ENCODE results near the gene CLNK. TPM values are rescaled to one million over a fixed set of nuclear protein-coding genes. Genes with fewer than 3 reads are reported as not detected.

CLNK gene
- polyA plus RNA-seq, 2 of the 4 experiments (the other 2 are of a cell fraction) = not detected

DNA sequence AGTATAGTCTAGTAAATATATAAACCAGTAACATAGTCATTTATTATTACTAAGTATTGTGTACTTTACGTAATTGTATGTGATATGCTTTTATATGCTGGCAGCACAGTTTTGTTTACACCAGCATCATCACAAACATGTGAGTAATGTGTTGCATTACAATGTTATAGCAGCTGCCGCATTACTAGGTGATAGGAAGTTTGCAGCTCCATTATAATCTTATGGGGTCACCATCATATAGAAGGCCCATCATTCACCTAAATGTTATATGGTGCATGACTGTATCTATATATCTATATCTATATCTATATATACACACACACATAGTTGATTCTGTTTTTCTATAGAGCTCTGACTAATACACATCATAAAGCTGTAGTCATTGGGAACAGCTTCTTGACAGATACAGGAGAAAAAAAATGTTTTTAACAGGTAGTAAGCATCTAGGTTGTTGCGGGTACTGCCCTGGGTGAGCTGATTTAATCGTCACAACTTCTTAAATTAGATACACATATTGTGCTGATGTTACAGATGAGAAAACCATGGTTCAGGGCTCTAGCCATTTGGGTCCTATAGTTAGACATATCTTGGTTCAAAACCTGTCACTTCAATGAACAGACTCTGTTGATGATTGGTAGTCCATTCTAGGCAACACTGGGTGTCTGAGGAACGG lies 77.9 kb downstream of the CLNK start:
- Histone ChIP-seq H3K4me1 (no peaks in the 10 kb centered on the region), H3K27ac (no peak overlapping the region), H3K4me2 (no peak overlapping the region), H3K9me3 (no peaks in the 10 kb centered on the region), H3K4me3 (no peak overlapping the region)
- WGBS (ENCODE audit: missing lambda C conversion rate) = 43% methylated on average over 5 of the region's 5 CpGs
- DNase-seq (ENCODE audit: low read depth in 1 of 2, low spot score in 1 of 2) (no peak), FAIRE-seq (no peak), ATAC-seq (no peak)
- POLR2A ChIA-PET = no interaction called here
- CTCF ChIA-PET = interaction anchor here (1.0 kb wide), 1 partner anchor 11 kb away, joined by 3 read pairs; no protein-coding TSS in a partner anchor
- TF ChIP-seq HES2 (IDR thresholded peaks at IDR 0.05) = no peak
- no peak for TF ChIP-seq EHF (CRISPR knock-in tag; IDR thresholded peaks at IDR 0.05)

DNA sequence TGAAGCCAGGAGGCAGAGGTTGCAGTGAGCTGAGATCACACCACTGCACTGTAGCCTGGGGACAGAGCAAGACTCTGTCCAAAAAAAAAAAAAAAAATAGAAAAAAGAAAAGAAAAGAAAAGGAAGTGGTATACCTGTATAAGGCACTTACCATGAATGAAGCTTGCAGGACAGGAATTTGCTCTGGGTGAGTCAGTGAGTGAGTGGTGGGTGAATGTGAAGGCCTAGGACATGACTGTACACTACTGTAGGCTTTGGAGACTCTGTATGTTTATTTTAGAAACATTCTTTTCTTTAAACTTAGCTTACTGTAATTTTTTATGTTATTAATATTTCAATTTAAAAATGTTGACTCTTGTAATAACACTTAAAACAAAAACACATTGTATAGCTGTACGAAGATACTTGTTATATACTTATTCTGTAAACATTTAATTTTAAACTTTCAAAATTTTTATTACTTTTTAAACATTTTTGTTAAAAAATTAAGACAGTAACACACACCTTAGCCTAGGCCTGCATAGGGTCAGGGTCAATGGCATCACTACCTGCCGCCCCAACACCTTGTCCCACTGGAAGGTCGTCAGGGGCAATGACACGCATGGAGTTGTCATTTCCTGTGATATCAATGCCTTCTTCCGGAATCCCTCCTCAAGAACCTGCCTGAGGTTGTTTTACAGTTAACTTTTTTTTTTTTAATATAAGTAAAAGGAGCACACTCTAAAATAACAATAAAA lies 78.7 kb downstream of the CLNK start:
- H3K4me2 ChIP-seq = no peak overlapping the region
- ChIA-PET POLR2A (no interaction called here), CTCF (interaction anchor here (1.0 kb wide), 1 partner anchor 11 kb away, joined by 3 read pairs; no protein-coding TSS in a partner anchor)
- no peak for DNase-seq (ENCODE audit: low read depth in 1 of 2, low spot score in 1 of 2)
- H3K9me3 ChIP-seq = no peaks in the 10 kb centered on the region
- no peaks in the 10 kb centered on the region for H3K4me1 ChIP-seq
- ATAC-seq = no peak
- H3K4me3 ChIP-seq = no peak overlapping the region
- no peak overlapping the region for H3K27ac ChIP-seq
- FAIRE-seq = no peak
- TF ChIP-seq NFE2L2 (conservative IDR thresholded peaks at IDR 0.05; ENCODE audit: low read length) = no peak
- TF ChIP-seq CBX8 (IDR thresholded peaks at IDR 0.05) = no peak
- no peak for TF ChIP-seq RAD21 (conservative IDR thresholded peaks at IDR 0.05 in 1 of 2, IDR thresholded peaks at IDR 0.05 in 1 of 2)
- TF ChIP-seq FOSB (CRISPR knock-in tag; IDR thresholded peaks at IDR 0.05) = no peak
- TF ChIP-seq FOXS1 (CRISPR knock-in tag; IDR thresholded peaks at IDR 0.05) = no peak
- TF ChIP-seq FOSL2 (IDR thresholded peaks at IDR 0.05) = no peak
- TF ChIP-seq FOSL2 (CRISPR knock-in tag; IDR thresholded peaks at IDR 0.05) = no peak
- TF ChIP-seq TFCP2L1 (CRISPR knock-in tag; IDR thresholded peaks at IDR 0.05) = no peak
- no peak for TF ChIP-seq ZFP36 (IDR thresholded peaks at IDR 0.05; ENCODE audit: borderline replicate concordance, partially characterized antibody)
- no peak for TF ChIP-seq POLR2A (IDR thresholded peaks at IDR 0.05; ENCODE audit: low read length)
- TF ChIP-seq RFX5 (IDR thresholded peaks at IDR 0.05) = no peak
- no peak for TF ChIP-seq EHF (CRISPR knock-in tag; IDR thresholded peaks at IDR 0.05)
- no peak for TF ChIP-seq MAFK (IDR thresholded peaks at IDR 0.05; ENCODE audit: partially characterized antibody)
- no peak for TF ChIP-seq NR3C1 (IDR thresholded peaks at IDR 0.05)
- TF ChIP-seq BHLHE40 (IDR thresholded peaks at IDR 0.05; ENCODE audit: low read depth, low read length) = no peak
- TF ChIP-seq ZSCAN20 (CRISPR knock-in tag; IDR thresholded peaks at IDR 0.05) = no peak
- TF ChIP-seq CHD2 (IDR thresholded peaks at IDR 0.05; ENCODE audit: low read length, partially characterized antibody) = no peak
- TF ChIP-seq MYC (IDR thresholded peaks at IDR 0.05; ENCODE audit: borderline replicate concordance, low read length) = no peak
- 33% methylated on average over 5 of the region's 5 CpGs for WGBS (ENCODE audit: missing lambda C conversion rate)

DNA sequence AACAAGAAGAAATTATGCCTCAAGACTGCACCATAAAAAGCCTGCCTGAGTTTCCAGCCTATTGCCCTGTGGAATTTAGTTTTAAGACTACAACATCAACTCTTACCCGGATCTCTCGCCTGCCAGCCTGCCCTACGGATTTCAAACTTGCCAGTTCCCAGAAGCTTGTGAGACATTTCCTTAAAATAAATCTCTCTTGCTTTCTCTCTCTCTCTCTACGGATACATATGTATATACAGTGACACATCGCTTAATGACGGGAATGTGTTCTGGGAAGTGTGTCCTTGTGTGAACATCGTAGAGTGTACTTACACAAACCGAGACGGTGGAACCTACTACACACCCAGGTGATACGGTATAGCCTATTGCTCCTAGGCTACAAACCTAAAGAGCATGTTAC lies 79.5 kb downstream of the CLNK start:
- no peak for FAIRE-seq
- 57% methylated on average over 10 of the region's 10 CpGs for WGBS (ENCODE audit: missing lambda C conversion rate)
- Histone ChIP-seq H3K27ac (no peak overlapping the region), H3K9me3 (no peaks in the 10 kb centered on the region), H3K4me1 (no peaks in the 10 kb centered on the region), H3K4me3 (no peak overlapping the region), H3K4me2 (no peak overlapping the region)
- DNase-seq (ENCODE audit: low read depth in 1 of 2, low spot score in 1 of 2) = no peak
- POLR2A ChIA-PET = no interaction called here
- CTCF ChIA-PET = no interaction called here
- TF ChIP-seq ESRRA (IDR thresholded peaks at IDR 0.05; ENCODE audit: borderline replicate concordance, low read length) (no peak), RCOR1 (IDR thresholded peaks at IDR 0.05; ENCODE audit: low read depth, low read length) (no peak), RNF2 (IDR thresholded peaks at IDR 0.05; ENCODE audit: borderline replicate concordance, low read depth) (no peak), ZSCAN20 (CRISPR knock-in tag; IDR thresholded peaks at IDR 0.05) (no peak), JUNB (IDR thresholded peaks at IDR 0.05) (no peak), CBX2 (IDR thresholded peaks at IDR 0.05; ENCODE audit: borderline replicate concordance, low read depth) (no peak), CBX8 (IDR thresholded peaks at IDR 0.05) (no peak), HES2 (IDR thresholded peaks at IDR 0.05) (no peak), CEBPB (IDR thresholded peaks at IDR 0.05) (no peak), FOSB (CRISPR knock-in tag; IDR thresholded peaks at IDR 0.05) (no peak), EHMT2 (IDR thresholded peaks at IDR 0.05; ENCODE audit: low read depth) (no peak), SREBF2 (IDR thresholded peaks at IDR 0.05) (no peak), FOXS1 (CRISPR knock-in tag; IDR thresholded peaks at IDR 0.05) (no peak), USF2 (IDR thresholded peaks at IDR 0.05) (no peak)
- ATAC-seq = no peak
